GM12878 (cell line): ENCODE measurements around the gene SEC24D. TPM values are rescaled to one million over a fixed set of nuclear protein-coding genes. Genes with fewer than 3 reads are reported as not detected.

ENCODE experiments used
- ATAC-seq: fragments of 200-7000 bp; cut with Tn5 transposase; 3 replicates; pipeline ENCODE4 v1.9.1; 2020; ENCODE audit warnings: mild to moderate bottlenecking, moderate library complexity
- BruUV-seq: library from RNA; stranded (reverse); fragments of 400-500 nt; replicated peaks from 2 replicates; lab custom pipeline; 2021; lab: Mats Ljungman, UMichigan
- CTCF ChIA-PET: fragments of 300-600 bp; sonication (Branson Sonifier 250); formaldehyde crosslinking; extraction: SDS; loops from one replicate; lab custom pipeline; 2021; ENCODE audit warnings: inconsistent platforms; lab: Yijun Ruan, JAX
- POLR2A ChIA-PET: fragments of 350-600 bp; formaldehyde crosslinking; extraction: SDS; loops from one replicate; lab custom pipeline; 2021; ENCODE audit warnings: inconsistent platforms; lab: Charles Lee
- RAD21 ChIA-PET: fragments of 300-600 bp; sonication (Branson Sonifier 250); formaldehyde crosslinking; loops from one replicate; lab custom pipeline; 2023; ENCODE audit warnings: antibody characterized with exemption; ENCODE audit not compliant: unreplicated experiment; lab: Charles Lee
- SMC1A ChIA-PET: fragments of 300-600 bp; sonication (Branson Sonifier 250); formaldehyde crosslinking; loops from one replicate; lab custom pipeline; 2023; ENCODE audit not compliant: unreplicated experiment, uncharacterized antibody; lab: Charles Lee
- DNase-seq: peaks from one replicate; pipeline ENCODE4 v3.0.0-alpha.2; 2011; ENCODE audit warnings: low read depth, low spot score
- FAIRE-seq: peaks from 3 replicates; lab custom pipeline; 2011; peaks lifted over from hg19 to GRCh38; lab: Jason Lieb, UNC
- H2AFZ ChIP-seq: 2 replicates; pipeline ENCODE4 v1.6.0; 2011; ENCODE audit warnings: low read depth, low read length, control low read depth; ENCODE audit not compliant: control insufficient read depth
- H3K27ac ChIP-seq: 2 replicates; pipeline ENCODE4 v1.5.1; 2011; ENCODE audit warnings: control low read depth; ENCODE audit not compliant: control insufficient read depth, insufficient read depth
- H3K27me3 ChIP-seq, 2 experiments: replicated peaks in 1 of 2; 2 replicates each; pipeline versions ENCODE4 v1.6.0 to v1.6.1; 2011; ENCODE audit warnings: low read length in 1 of 2; ENCODE audit not compliant: control insufficient read depth in 2 of 2, insufficient read depth in 2 of 2
- H3K36me3 ChIP-seq, 2 experiments: 2 replicates each; pipeline ENCODE4 v1.5.1; 2011; ENCODE audit warnings: low read length in 1 of 2; ENCODE audit not compliant: control insufficient read depth in 2 of 2, insufficient read depth in 2 of 2
- H3K4me1 ChIP-seq: 2 replicates; pipeline ENCODE4 v1.6.1; 2011; ENCODE audit warnings: mild to moderate bottlenecking, low read length, moderate library complexity, mixed read lengths; ENCODE audit not compliant: control insufficient read depth, insufficient read depth
- H3K4me2 ChIP-seq: 2 replicates; pipeline ENCODE4 v1.6.0; 2011; ENCODE audit warnings: control low read depth; ENCODE audit not compliant: control insufficient read depth, insufficient read depth
- H3K4me3 ChIP-seq: fragments of 200-600 bp; sonication (generic); 2 replicates; pipeline ENCODE4 v1.5.1; 2016
- H3K79me2 ChIP-seq: 2 replicates; pipeline ENCODE4 v1.6.0; 2011; ENCODE audit warnings: low read length; ENCODE audit not compliant: control insufficient read depth, insufficient read depth
- H3K9ac ChIP-seq: 2 replicates; pipeline ENCODE4 v1.8.0; 2011; ENCODE audit warnings: low read length, control low read depth, mixed read lengths; ENCODE audit not compliant: control insufficient read depth, insufficient read depth
- H3K9me3 ChIP-seq: replicated peaks from 3 replicates; pipeline ENCODE4 v1.5.1; 2011; ENCODE audit warnings: mild to moderate bottlenecking, low read length; ENCODE audit not compliant: control insufficient read depth, insufficient read depth
- H4K20me1 ChIP-seq: 2 replicates; pipeline ENCODE4 v1.6.0; 2011; ENCODE audit not compliant: control insufficient read depth, insufficient read depth
- BCL11A ChIP-seq: IDR thresholded peaks from 2 replicates; pipeline ENCODE4 v1.6.1; 2011; ENCODE audit warnings: low read depth, low read length
- CREB1 ChIP-seq: IDR thresholded peaks from 2 replicates; pipeline ENCODE4 v1.6.1; 2012; ENCODE audit warnings: low read depth, mild to moderate bottlenecking, inconsistent platforms
- EZH2 ChIP-seq: IDR thresholded peaks from 2 replicates; pipeline ENCODE4 v1.6.1; 2012; ENCODE audit warnings: low read depth, mild to moderate bottlenecking, control low read depth, inconsistent platforms, low read length, borderline replicate concordance; ENCODE audit not compliant: control insufficient read depth
- HDAC2 ChIP-seq: fragments of 200-600 bp; sonication (generic); IDR thresholded peaks from 2 replicates; pipeline ENCODE4 v1.6.1; 2017
- IKZF1 ChIP-seq: fragments of 450-650 bp; conservative IDR thresholded peaks from 2 replicates; pipeline ENCODE4 v1.6.1; 2017; ENCODE audit warnings: antibody characterized with exemption, mild to moderate bottlenecking
- MTA2 ChIP-seq: fragments of 450-650 bp; IDR thresholded peaks from 2 replicates; pipeline ENCODE4 v1.6.1; 2016; ENCODE audit warnings: low read depth, mild to moderate bottlenecking, moderate library complexity
- MYC ChIP-seq: IDR thresholded peaks from 2 replicates; pipeline ENCODE4 v1.6.1; 2011; ENCODE audit warnings: mild to moderate bottlenecking, low read length, moderate library complexity, inconsistent platforms; ENCODE audit not compliant: insufficient read depth, insufficient replicate concordance, insufficient read length, severe bottlenecking
- NR2C1 ChIP-seq: fragments of 450-650 bp; IDR thresholded peaks from 2 replicates; pipeline ENCODE4 v1.6.1; 2017; ENCODE audit warnings: antibody characterized with exemption, mild to moderate bottlenecking, moderate library complexity
- POU2F2 ChIP-seq: IDR thresholded peaks from 3 replicates; pipeline ENCODE4 v1.6.1; 2011; ENCODE audit warnings: low read depth, mild to moderate bottlenecking, low read length, borderline replicate concordance
- SMC3 ChIP-seq: IDR thresholded peaks from 2 replicates; pipeline ENCODE4 v1.6.1; 2011; ENCODE audit warnings: low read length, improper control_type of control experiment, borderline replicate concordance
- USF1 ChIP-seq: IDR thresholded peaks from 2 replicates; pipeline ENCODE4 v1.6.1; 2011; ENCODE audit warnings: borderline replicate concordance, low read depth, mild to moderate bottlenecking, moderate library complexity, mixed read lengths, low read length; ENCODE audit not compliant: insufficient read depth; ENCODE audit errors: extremely low read length
- USF2 ChIP-seq: IDR thresholded peaks from 2 replicates; pipeline ENCODE4 v1.6.1; 2011; ENCODE audit warnings: low read depth, low read length, improper control_type of control experiment, borderline replicate concordance
- YY1 ChIP-seq: IDR thresholded peaks from 2 replicates; pipeline ENCODE4 v1.6.1; 2011; ENCODE audit warnings: low read depth, mild to moderate bottlenecking, low read length
- WGBS: methylation state at CpG from one replicate; pipeline ENCODE4 v1.1.6; 2016; ENCODE audit warnings: low lambda C conversion rate; ENCODE audit not compliant: insufficient replicate concordance, insufficient coverage; ENCODE audit errors: missing lambda C conversion rate; 5-methylcytosine and 5-hydroxymethylcytosine counted together
- in situ Hi-C: fragments of 300-500 bp; cut with MboI; formaldehyde crosslinking; loops from 9 replicates; pipeline ENCODE4 v1.14.3; 2018; ENCODE audit warnings: mixed read lengths
- intact Hi-C: fragments of 100-400 bp; cut with micrococcal nuclease; formaldehyde crosslinking; loops from one replicate; pipeline ENCODE4 v1.14.2; 2022; ENCODE audit not compliant: unreplicated experiment
- polyA plus RNA-seq, 11 experiments: library from polyadenylated mRNA; depleted of rRNA in 4 of 11; unstranded in 6 of 11; stranded (reverse) in 5 of 11; fragments of >200 nt; fragmentation: Nextera tagmentation in 4 of 11; fragmentation: Illumina TruSeq in 1 of 11; extraction: Ambion mirVana in 4 of 11; extraction: Trizol in 1 of 11; gene quantifications; 1 replicate in 1 of 11; 2 replicates in 10 of 11; pipeline versions ENCODE4 v1.2.1 to v1.2.3, GENCODE V29; 2011 to 2016; ENCODE audit warnings: inconsistent platforms in 2 of 11, missing spikeins in 2 of 11, low read depth in 1 of 11
- total RNA-seq, 4 experiments: library from RNA; depleted of rRNA in 3 of 4; stranded (reverse); fragments of >200 nt in 3 of 4; fragmentation: Illumina TruSeq in 1 of 4; extraction: Trizol in 1 of 4; gene quantifications; 2 replicates each; pipeline versions ENCODE4 v1.2.1 to v1.2.3, GENCODE V29; 2013 to 2021

The SEC24D gene
- total and polyA plus RNA-seq, 10 of the 15 experiments (the other 5 are each of a cell fraction or from before 2014, with no cell fraction given): 12.8 to 61.9 (median 25.6) TPM

- SMC1A ChIA-PET: interaction anchor here (0.7 to 1.1 kb wide), 2 partner anchors 15 to 16 kb away, joined by 4 to 5 read pairs; no protein-coding TSS in a partner anchor
- CTCF ChIA-PET: interaction anchor here (1.1 to 1.5 kb wide), 2 partner anchors 8 to 10 kb away, joined by 3 read pairs; no protein-coding TSS in a partner anchor
- POLR2A ChIA-PET: interaction anchor here (0.6 kb wide), 1 partner anchor 50 kb away, joined by 6 read pairs; no protein-coding TSS in a partner anchor
- BruUV-seq: no TSS peak
- ATAC-seq (no peak), DNase-seq (no peak), FAIRE-seq (no peak)
- no peak overlapping the region for H3K27ac ChIP-seq
- H3K79me2 ChIP-seq: no peaks in the 10 kb centered on the region
- peaks cover 1 to 13% of the 10 kb centered on the region in 2 experiments; a peak in 3 of 4 replicates for H3K36me3 ChIP-seq
- no peak overlapping the region for H3K4me2 ChIP-seq
- in situ Hi-C loops (no loop called here), intact Hi-C loops (no loop called here)
- H2AFZ ChIP-seq: no peak overlapping the region
- H3K4me1 ChIP-seq: no peaks in the 10 kb centered on the region
- no peak overlapping the region for H3K4me3 ChIP-seq
- H3K9me3 ChIP-seq: no peaks in the 10 kb centered on the region
- RAD21 ChIA-PET: no interaction called here
- TF ChIP-seq SMC3 (no peak), BCL11A (no peak), MTA2 (no peak), MYC (no peak), CREB1 (no peak), POU2F2 (no peak), USF1 (no peak), IKZF1 (no peak), EZH2 (no peak), YY1 (no peak), HDAC2 (no peak), NR2C1 (no peak), USF2 (no peak)
- H4K20me1 ChIP-seq: no peaks in the 10 kb centered on the region
- 87% methylated on average over 1 of the region's 1 CpG for WGBS
- no peak overlapping the region for H3K9ac ChIP-seq
- H3K27me3 ChIP-seq: no peaks in the 10 kb centered on the region
Observed at GRCh38 chr4:118784776-118785175, 51.1 kb downstream of the SEC24D start.
